Vagina (tissue), 2 donors: ENCODE measurements around the gene CLEC10A. TPM values are rescaled to one million over a fixed set of nuclear protein-coding genes. Genes with fewer than 3 reads are reported as not detected.
"Not testable (repeated sequence)": the region's sequence is repeated elsewhere in the genome, so short reads cannot be mapped to it uniquely, and the experiment has no call there.

ENCODE experiments used
- DNase-seq, 2 donors: peaks; one replicate each; pipeline ENCODE4 v3.0.0-alpha.2; 2017; ENCODE audit errors: extremely low spot score in 2 of 2
- H3K27ac ChIP-seq: fragments of 200-600 bp; sonication (generic); one replicate; pipeline ENCODE4 v1.5.1; 2019
- H3K27me3 ChIP-seq: fragments of 200-600 bp; sonication (generic); one replicate; pipeline ENCODE4 v1.5.1; 2019
- H3K36me3 ChIP-seq, 2 donors: fragments of 200-600 bp; sonication (generic); one replicate each; pipeline ENCODE4 v1.5.1; 2017 to 2019
- H3K4me1 ChIP-seq: fragments of 200-600 bp; sonication (generic); one replicate; pipeline ENCODE4 v1.5.1; 2019
- H3K4me3 ChIP-seq, 2 donors: fragments of 200-600 bp; sonication (generic); 1 replicate in 1 of 2; 2 replicates in 1 of 2; pipeline ENCODE4 v1.5.1; 2016 to 2019
- H3K9me3 ChIP-seq: fragments of 200-600 bp; sonication (generic); one replicate; pipeline ENCODE4 v1.5.1; 2019
- POLR2A ChIP-seq, 2 donors: fragments of 450-650 bp; IDR thresholded peaks; one replicate each; pipeline ENCODE4 v1.6.1; 2017; ENCODE audit warnings: antibody characterized with exemption in 2 of 2, mild to moderate bottlenecking in 2 of 2, moderate library complexity in 2 of 2
- POLR2AphosphoS5 ChIP-seq, 2 donors: sonication (generic); formaldehyde crosslinking; IDR thresholded peaks; one replicate each; pipeline ENCODE4 v1.9.0; 2017; ENCODE audit warnings: antibody characterized with exemption in 2 of 2, mild to moderate bottlenecking in 2 of 2, low read depth in 1 of 2; ENCODE audit not compliant: insufficient read depth in 1 of 2
- intact Hi-C: fragments of 100-400 bp; cut with DNase I; formaldehyde crosslinking; loops from one replicate; pipeline ENCODE4 v1.15.1; 2023
- total RNA-seq: library from RNA; depleted of rRNA; stranded (reverse); fragments of >200 nt; gene quantifications from one replicate; pipeline ENCODE4 v1.2.3, GENCODE V29; 2016
- TF ChIP-seq, protein P1 (sequence below), 3 experiments: fragments of 450-650 bp in 2 of 3; fragments of 200-600 bp in 1 of 3; sonication (generic) in 1 of 3; IDR thresholded peaks; one replicate each; pipeline ENCODE4 v1.5.1; 2017 to 2019; ENCODE audit warnings: antibody characterized with exemption in 3 of 3, mild to moderate bottlenecking in 2 of 3, moderate library complexity in 2 of 3

CLEC10A gene, protein sequence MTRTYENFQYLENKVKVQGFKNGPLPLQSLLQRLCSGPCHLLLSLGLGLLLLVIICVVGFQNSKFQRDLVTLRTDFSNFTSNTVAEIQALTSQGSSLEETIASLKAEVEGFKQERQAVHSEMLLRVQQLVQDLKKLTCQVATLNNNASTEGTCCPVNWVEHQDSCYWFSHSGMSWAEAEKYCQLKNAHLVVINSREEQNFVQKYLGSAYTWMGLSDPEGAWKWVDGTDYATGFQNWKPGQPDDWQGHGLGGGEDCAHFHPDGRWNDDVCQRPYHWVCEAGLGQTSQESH
- 3.7 TPM for total RNA-seq

DNA sequence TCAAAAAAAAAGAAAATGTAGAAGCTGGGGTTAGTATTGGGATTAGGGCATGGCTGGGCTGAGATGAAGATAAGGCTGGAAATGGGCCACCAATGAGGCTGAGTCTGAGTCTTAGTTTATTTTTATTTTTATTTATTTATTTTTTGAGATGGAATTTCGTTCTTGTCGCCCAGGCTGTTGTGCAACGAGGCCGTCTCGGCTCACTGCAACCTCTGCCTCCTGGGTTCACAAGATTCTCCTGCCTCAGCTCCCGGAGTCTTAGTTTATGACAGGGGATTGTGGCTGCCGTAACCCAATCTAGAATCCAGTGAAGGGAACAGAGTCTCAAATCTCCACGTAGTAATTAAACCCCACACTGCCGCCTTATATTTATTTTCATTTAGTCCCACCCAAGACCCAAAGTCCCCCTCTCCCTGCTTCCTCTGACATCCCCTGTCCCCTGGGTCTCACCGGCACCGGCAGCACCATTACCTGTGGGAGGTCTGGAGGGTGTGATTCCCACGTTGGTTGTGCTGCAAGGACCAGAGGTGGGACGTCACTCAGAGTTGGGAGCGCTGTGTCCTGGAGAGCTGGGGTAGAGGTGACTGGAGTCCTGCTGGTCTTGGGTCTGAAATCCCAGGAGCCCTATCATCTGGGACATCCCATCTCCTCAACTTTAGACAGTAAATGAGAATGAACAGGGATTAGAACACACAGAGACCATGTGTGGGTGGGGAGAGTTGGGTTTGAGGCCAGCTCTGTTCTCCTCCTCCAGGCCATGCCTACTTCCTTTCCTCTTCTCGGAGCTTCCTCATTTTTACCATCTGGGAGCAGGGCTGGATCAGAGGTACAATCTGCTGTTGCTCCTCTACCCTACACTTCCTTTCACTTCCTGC, at the start of gene CLEC10A:
Gene CLEC10A (minus strand): TSS at position 671 of the 875 bp plus-strand sequence. CDS start 1,439 bp downstream, outside the sequence.
- H3K27ac ChIP-seq = no peak within 1 kb of the TSS
- intact Hi-C loops = no loop called here
- no peaks in the 10 kb centered on the region for H3K27me3 ChIP-seq
- H3K4me3 ChIP-seq = no peak within 1 kb of the TSS
- DNase-seq = no peak
- H3K4me1 ChIP-seq = no peaks in the 10 kb centered on the region
- no peaks in the 10 kb centered on the region for H3K9me3 ChIP-seq
- H3K36me3 ChIP-seq = no peaks in the 10 kb centered on the region
- no peak for TF ChIP-seq POLR2AphosphoS5 (IDR thresholded peaks at IDR 0.05; ENCODE audit: insufficient read depth in 1 of 2, low read depth in 1 of 2)
- TF ChIP-seq POLR2A (IDR thresholded peaks at IDR 0.05) = no peak
- TF ChIP-seq, protein P1, sequence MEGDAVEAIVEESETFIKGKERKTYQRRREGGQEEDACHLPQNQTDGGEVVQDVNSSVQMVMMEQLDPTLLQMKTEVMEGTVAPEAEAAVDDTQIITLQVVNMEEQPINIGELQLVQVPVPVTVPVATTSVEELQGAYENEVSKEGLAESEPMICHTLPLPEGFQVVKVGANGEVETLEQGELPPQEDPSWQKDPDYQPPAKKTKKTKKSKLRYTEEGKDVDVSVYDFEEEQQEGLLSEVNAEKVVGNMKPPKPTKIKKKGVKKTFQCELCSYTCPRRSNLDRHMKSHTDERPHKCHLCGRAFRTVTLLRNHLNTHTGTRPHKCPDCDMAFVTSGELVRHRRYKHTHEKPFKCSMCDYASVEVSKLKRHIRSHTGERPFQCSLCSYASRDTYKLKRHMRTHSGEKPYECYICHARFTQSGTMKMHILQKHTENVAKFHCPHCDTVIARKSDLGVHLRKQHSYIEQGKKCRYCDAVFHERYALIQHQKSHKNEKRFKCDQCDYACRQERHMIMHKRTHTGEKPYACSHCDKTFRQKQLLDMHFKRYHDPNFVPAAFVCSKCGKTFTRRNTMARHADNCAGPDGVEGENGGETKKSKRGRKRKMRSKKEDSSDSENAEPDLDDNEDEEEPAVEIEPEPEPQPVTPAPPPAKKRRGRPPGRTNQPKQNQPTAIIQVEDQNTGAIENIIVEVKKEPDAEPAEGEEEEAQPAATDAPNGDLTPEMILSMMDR (IDR thresholded peaks at IDR 0.05) = no peak

DNA sequence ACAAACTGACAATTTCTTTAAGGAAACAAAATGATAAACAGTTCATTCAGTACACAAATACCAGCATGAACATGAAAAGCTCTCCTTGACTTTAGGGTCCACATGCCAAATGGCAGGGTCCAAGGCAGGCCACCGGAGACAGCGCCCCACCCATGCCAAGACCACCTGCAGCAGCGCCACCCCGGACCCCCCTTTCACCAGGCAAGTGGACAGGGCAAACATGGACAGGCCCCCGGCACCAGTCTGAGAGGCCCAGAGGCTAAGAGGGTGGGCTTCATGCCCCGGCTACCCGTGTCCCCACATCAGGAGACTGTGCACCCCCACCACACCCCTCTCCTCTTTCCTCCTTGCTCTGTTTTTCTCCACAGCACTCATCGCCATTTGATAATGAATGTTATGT, 49.3 kb upstream of the CLEC10A start:
- no peaks in the 10 kb centered on the region for H3K9me3 ChIP-seq
- intact Hi-C loops = no loop called here
- DNase-seq = no peak
- no peak overlapping the region for H3K4me3 ChIP-seq
- H3K4me1 ChIP-seq = peaks cover 5% of the 10 kb centered on the region
- TF ChIP-seq, protein P1 (IDR thresholded peaks at IDR 0.05) = no peak
- TF ChIP-seq POLR2AphosphoS5 (IDR thresholded peaks at IDR 0.05; ENCODE audit: insufficient read depth in 1 of 2, low read depth in 1 of 2) (no peak), POLR2A (IDR thresholded peaks at IDR 0.05) (no peak)
- H3K36me3 ChIP-seq = no peaks in the 10 kb centered on the region
- no peaks in the 10 kb centered on the region for H3K27me3 ChIP-seq
- H3K27ac ChIP-seq = no peak overlapping the region

DNA sequence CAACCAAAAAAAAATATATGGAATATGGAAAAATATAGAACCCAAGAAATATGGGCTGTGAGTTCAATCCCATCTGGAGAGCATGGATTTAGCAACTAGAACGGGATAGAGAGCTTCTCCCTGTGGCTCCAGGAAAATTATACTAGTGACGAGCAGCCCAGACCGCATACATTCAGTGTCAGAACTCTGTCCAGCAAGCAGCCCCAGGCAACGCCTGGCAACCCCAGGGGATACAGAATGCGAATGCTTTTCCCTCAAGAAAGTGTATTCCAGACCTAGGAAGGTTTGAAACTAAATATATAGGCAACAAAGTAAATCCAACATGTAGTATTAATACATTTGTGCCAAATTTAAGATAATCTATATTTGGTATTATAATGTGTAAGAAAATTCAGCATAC, 48.1 kb upstream of the CLEC10A start:
- no peaks in the 10 kb centered on the region for H3K4me1 ChIP-seq
- no peaks in the 10 kb centered on the region for H3K36me3 ChIP-seq
- DNase-seq = no peak
- no peaks in the 10 kb centered on the region for H3K9me3 ChIP-seq
- TF ChIP-seq POLR2A (IDR thresholded peaks at IDR 0.05) = no peak
- TF ChIP-seq, protein P1 (IDR thresholded peaks at IDR 0.05) = no peak
- intact Hi-C loops = no loop called here
- no peak overlapping the region for H3K27ac ChIP-seq
- no peak overlapping the region for H3K4me3 ChIP-seq
- no peaks in the 10 kb centered on the region for H3K27me3 ChIP-seq

DNA sequence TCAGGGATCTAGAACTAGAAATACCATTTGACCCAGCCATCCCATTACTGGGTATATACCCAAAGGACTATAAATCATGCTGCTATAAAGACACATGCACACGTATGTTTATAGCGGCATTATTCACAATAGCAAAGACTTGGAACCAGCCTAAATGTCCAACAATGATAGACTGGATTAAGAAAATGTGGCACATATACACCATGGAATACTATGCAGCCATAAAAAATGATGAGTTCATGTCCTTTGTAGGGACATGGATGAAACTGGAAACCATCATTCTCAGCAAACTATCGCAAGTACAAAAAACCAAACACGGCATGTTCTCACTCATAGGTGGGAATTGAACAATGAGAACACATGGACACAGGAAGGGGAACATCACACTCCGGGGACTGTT, 47.5 kb upstream of the CLEC10A start:
- H3K9me3 ChIP-seq, intact Hi-C loops, H3K4me1 ChIP-seq, H3K36me3 ChIP-seq, DNase-seq, H3K27ac ChIP-seq, H3K4me3 ChIP-seq, H3K27me3 ChIP-seq: not testable (repeated sequence)

DNA sequence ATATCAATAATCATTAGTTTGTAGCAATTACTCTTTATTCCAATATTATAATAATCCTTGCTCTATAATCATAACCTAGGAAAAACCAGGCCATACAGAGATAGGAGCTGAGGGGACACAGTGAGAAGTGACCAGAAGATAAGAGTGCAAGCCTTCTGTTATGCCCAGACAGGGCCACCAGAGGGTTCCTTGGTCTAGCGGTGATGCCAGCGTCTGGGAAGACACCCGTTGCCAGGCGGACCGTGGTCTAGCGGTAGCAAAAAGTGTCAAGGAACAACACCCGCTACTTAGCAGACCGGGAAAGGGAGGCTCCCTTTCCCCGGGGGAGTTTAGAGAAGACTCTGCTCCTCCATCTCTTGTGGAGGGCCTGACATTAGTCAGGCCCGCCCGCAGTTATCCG, 46.3 kb upstream of the CLEC10A start:
- H3K9me3 ChIP-seq, H3K36me3 ChIP-seq, DNase-seq, H3K27ac ChIP-seq, H3K27me3 ChIP-seq, H3K4me1 ChIP-seq, intact Hi-C loops, H3K4me3 ChIP-seq: not testable (repeated sequence)

DNA sequence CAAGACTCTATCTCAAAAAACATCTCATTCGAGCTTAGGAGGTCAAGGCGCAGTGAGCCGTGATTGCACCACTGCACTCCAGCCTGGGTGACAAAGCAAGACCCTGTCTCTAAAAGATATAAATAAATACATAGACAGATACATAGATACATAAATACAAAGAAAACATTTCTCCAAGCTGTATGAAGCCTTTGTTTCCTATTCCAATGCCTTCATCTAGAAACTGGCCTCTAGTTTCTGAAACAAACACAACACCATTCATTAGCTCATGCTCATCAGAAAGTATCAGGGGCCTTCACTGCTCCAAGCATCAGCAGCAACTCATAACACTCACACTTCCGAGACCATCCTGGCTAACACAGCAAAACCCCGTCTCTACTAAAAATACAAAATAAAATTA, 44.9 kb upstream of the CLEC10A start:
- TF ChIP-seq, protein P1 (IDR thresholded peaks at IDR 0.05) = no peak
- no peak for TF ChIP-seq POLR2AphosphoS5 (IDR thresholded peaks at IDR 0.05; ENCODE audit: insufficient read depth in 1 of 2, low read depth in 1 of 2)
- TF ChIP-seq POLR2A (IDR thresholded peaks at IDR 0.05) = no peak
- no peak overlapping the region for H3K27ac ChIP-seq
- H3K4me1 ChIP-seq = no peaks in the 10 kb centered on the region
- no peaks in the 10 kb centered on the region for H3K27me3 ChIP-seq
- H3K4me3 ChIP-seq = no peak overlapping the region
- intact Hi-C loops = no loop called here
- no peaks in the 10 kb centered on the region for H3K36me3 ChIP-seq
- DNase-seq = no peak
- H3K9me3 ChIP-seq = no peaks in the 10 kb centered on the region
